Liver (tissue), 3 donors: ENCODE measurements around the gene SDHB.

Source experiments
- ATF3 ChIP-seq: IDR thresholded peaks from 2 replicates; pipeline ENCODE4 v1.6.1; 2016; ENCODE audit warnings: antibody characterized with exemption
- CTCF ChIP-seq: fragments of 150-350 bp; IDR thresholded peaks from 2 replicates; pipeline ENCODE4 v1.5.1; 2017; ENCODE audit warnings: improper control_type of control experiment, low read depth, low read length; ENCODE audit not compliant: missing input control
- EGR1 ChIP-seq, 2 donors: IDR thresholded peaks; 2 replicates each; pipeline ENCODE4 v1.6.1; 2016 to 2018; ENCODE audit warnings: antibody characterized with exemption in 2 of 2, low read depth in 2 of 2
- FOXA1 ChIP-seq: IDR thresholded peaks from 2 replicates; pipeline ENCODE4 v1.6.1; 2016; ENCODE audit warnings: antibody characterized with exemption
- MAX ChIP-seq: IDR thresholded peaks from 2 replicates; pipeline ENCODE4 v1.6.1; 2016; ENCODE audit warnings: antibody characterized with exemption
- RAD21 ChIP-seq, 2 donors: IDR thresholded peaks; 2 replicates each; pipeline ENCODE4 v1.6.1; 2016; ENCODE audit warnings: antibody characterized with exemption in 2 of 2, mild to moderate bottlenecking in 2 of 2
- REST ChIP-seq: IDR thresholded peaks from 2 replicates; pipeline ENCODE4 v1.6.1; 2016; ENCODE audit warnings: antibody characterized with exemption, mild to moderate bottlenecking
- RXRA ChIP-seq, 2 donors: IDR thresholded peaks; 2 replicates each; pipeline ENCODE4 v1.6.1; 2017 to 2018; ENCODE audit warnings: antibody characterized with exemption in 2 of 2, mild to moderate bottlenecking in 1 of 2
- SP1 ChIP-seq: IDR thresholded peaks from 2 replicates; pipeline ENCODE4 v1.6.1; 2018; ENCODE audit warnings: antibody characterized with exemption, mild to moderate bottlenecking
- YY1 ChIP-seq: IDR thresholded peaks from 2 replicates; pipeline ENCODE4 v1.6.1; 2016; ENCODE audit warnings: antibody characterized with exemption, mild to moderate bottlenecking
- ZBTB33 ChIP-seq: IDR thresholded peaks from 2 replicates; pipeline ENCODE4 v1.6.1; 2016; ENCODE audit warnings: antibody characterized with exemption
- donor health status: healthy.
- donor health status: healthy.

GRCh38 chr1:17004466-17005364 lies 49.1 kb downstream of the SDHB start:
- TF ChIP-seq CTCF, result no peak
- no peak for TF ChIP-seq RAD21 (IDR thresholded peaks at IDR 0.05)
- TF ChIP-seq MAX, result no peak
- TF ChIP-seq SP1, result no peak
- TF ChIP-seq RXRA (IDR thresholded peaks at IDR 0.05), result no peak
- TF ChIP-seq REST, result no peak
- TF ChIP-seq EGR1 (IDR thresholded peaks at IDR 0.05; ENCODE audit: low read depth in 2 of 2), result no peak
- no peak for TF ChIP-seq ZBTB33
- no peak for TF ChIP-seq ATF3
- no peak for TF ChIP-seq FOXA1
- TF ChIP-seq YY1, result no peak
